ENCODE data around the gene SOX3.

GRCh38 chrX:140509468-140510305, 4.8 kb upstream of the SOX3 start:
- no peak for TF ChIP-seq EZH2 (IDR thresholded peaks at IDR 0.05; ENCODE audit: insufficient read depth, poor library complexity, severe bottlenecking)
- no peak for TF ChIP-seq EZH2phosphoT487 (IDR thresholded peaks at IDR 0.05; ENCODE audit: insufficient read depth, low read depth)

Measured in GM23248 (cell line).